ENCODE data around the gene IKZF1.

IKZF1 gene

DNA sequence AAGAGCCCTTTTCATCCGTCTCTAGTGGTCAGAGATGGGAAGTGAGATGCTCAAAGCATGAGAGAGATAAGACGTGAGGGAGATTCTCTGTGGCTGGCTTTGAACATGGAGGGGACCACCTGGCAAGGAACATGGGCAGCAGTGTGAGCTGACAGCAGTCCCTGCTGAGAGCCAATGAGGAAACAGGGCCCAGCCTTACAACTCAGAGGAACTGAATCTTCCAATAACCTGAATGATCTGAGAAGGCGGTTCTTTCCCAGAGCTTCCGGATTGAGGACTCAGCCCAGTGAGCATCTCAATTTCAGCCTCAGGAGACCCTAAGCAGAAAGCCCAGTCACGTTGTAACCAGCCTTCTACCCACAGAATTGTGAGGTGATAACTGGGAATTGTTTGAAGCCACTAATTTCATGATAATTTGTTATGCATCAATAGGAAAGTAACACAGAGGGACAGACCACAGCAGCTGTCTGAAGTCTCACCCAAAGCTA, 33.9 kb upstream of the IKZF1 start:
- no peaks in the 10 kb centered on the region; the same call in 1 of the 2 replicates for H3K27me3 ChIP-seq (ENCODE audit: control insufficient read depth, insufficient read depth, low read length)
- H3K4me1 ChIP-seq (ENCODE audit: control insufficient read depth, insufficient read depth, low read length), result peaks cover 4% of the 10 kb centered on the region; the same call in 1 of the 2 replicates
- no peak overlapping the region for H3K9ac ChIP-seq (ENCODE audit: low read depth, low read length)
- H3K4me3 ChIP-seq (ENCODE audit: low read depth, low read length), result no peak overlapping the region
- H3K9me3 ChIP-seq (ENCODE audit: control insufficient read depth, insufficient read depth, low read length), result no peaks in the 10 kb centered on the region
- no peak overlapping the region for H3K27ac ChIP-seq (ENCODE audit: low read depth, low read length)
- H3K36me3 ChIP-seq (ENCODE audit: control insufficient read depth, insufficient read depth, low read length), result no peaks in the 10 kb centered on the region

DNA sequence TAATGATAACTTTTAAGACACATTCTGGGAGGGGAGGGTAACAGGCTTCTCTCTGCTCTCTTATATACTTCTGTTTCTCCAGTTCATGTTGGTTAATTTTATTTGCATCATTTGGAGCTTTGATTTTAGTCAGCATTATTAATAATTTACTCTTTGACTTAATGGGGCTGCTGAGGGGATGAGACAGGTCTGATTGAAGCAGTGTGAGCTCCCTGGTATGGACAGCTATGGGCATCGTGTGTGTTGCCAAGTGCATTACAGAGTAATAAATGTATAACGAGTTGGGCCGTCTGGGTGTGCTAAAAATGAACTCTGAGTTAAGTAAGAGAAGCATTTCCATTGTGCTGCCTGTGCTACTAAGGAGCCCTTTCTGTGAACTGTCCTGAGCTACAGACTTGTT, 31.7 kb upstream of the IKZF1 start:
- Histone ChIP-seq H3K27ac (ENCODE audit: low read depth, low read length) (no peak overlapping the region), H3K36me3 (ENCODE audit: control insufficient read depth, insufficient read depth, low read length) (no peaks in the 10 kb centered on the region), H3K4me1 (ENCODE audit: control insufficient read depth, insufficient read depth, low read length) (no peaks in the 10 kb centered on the region), H3K27me3 (ENCODE audit: control insufficient read depth, insufficient read depth, low read length) (no peaks in the 10 kb centered on the region), H3K9me3 (ENCODE audit: control insufficient read depth, insufficient read depth, low read length) (no peaks in the 10 kb centered on the region), H3K4me3 (ENCODE audit: low read depth, low read length) (no peak overlapping the region), H3K9ac (ENCODE audit: low read depth, low read length) (no peak overlapping the region)

- Histone ChIP-seq H3K4me1 (ENCODE audit: control insufficient read depth, insufficient read depth, low read length) (no peaks in the 10 kb centered on the region), H3K27ac (ENCODE audit: low read depth, low read length) (no peak overlapping the region), H3K9me3 (ENCODE audit: control insufficient read depth, insufficient read depth, low read length) (no peaks in the 10 kb centered on the region), H3K27me3 (ENCODE audit: control insufficient read depth, insufficient read depth, low read length) (no peaks in the 10 kb centered on the region), H3K9ac (ENCODE audit: low read depth, low read length) (no peak overlapping the region), H3K36me3 (ENCODE audit: control insufficient read depth, insufficient read depth, low read length) (no peaks in the 10 kb centered on the region), H3K4me3 (ENCODE audit: low read depth, low read length) (no peak overlapping the region)
These were observed 31.2 kb upstream of the IKZF1 start for GRCh38 chr7:50273301-50273700.

GRCh38 chr7:50273870-50274269, 30.6 kb upstream of the IKZF1 start:
- H3K27ac ChIP-seq (ENCODE audit: low read depth, low read length), result no peak overlapping the region

GRCh38 chr7:50274361-50274760, 30.2 kb upstream of the IKZF1 start:
- Histone ChIP-seq H3K9me3 (ENCODE audit: control insufficient read depth, insufficient read depth, low read length) (no peaks in the 10 kb centered on the region), H3K4me1 (ENCODE audit: control insufficient read depth, insufficient read depth, low read length) (no peaks in the 10 kb centered on the region), H3K27me3 (ENCODE audit: control insufficient read depth, insufficient read depth, low read length) (no peaks in the 10 kb centered on the region), H3K9ac (ENCODE audit: low read depth, low read length) (no peak overlapping the region), H3K4me3 (ENCODE audit: low read depth, low read length) (no peak overlapping the region), H3K36me3 (ENCODE audit: control insufficient read depth, insufficient read depth, low read length) (no peaks in the 10 kb centered on the region), H3K27ac (ENCODE audit: low read depth, low read length) (no peak overlapping the region)

More at GRCh38 chr7:50273870-50274269, 30.6 kb upstream of the IKZF1 start:
- no peaks in the 10 kb centered on the region for H3K36me3 ChIP-seq (ENCODE audit: control insufficient read depth, insufficient read depth, low read length)
- H3K9me3 ChIP-seq (ENCODE audit: control insufficient read depth, insufficient read depth, low read length), result no peaks in the 10 kb centered on the region
- H3K27me3 ChIP-seq (ENCODE audit: control insufficient read depth, insufficient read depth, low read length), result no peaks in the 10 kb centered on the region
- H3K9ac ChIP-seq (ENCODE audit: low read depth, low read length), result no peak overlapping the region
- no peak overlapping the region for H3K4me3 ChIP-seq (ENCODE audit: low read depth, low read length)
- H3K4me1 ChIP-seq (ENCODE audit: control insufficient read depth, insufficient read depth, low read length), result no peaks in the 10 kb centered on the region

GRCh38 chr7:50275430-50275829, 29.1 kb upstream of the IKZF1 start:
- Histone ChIP-seq H3K27me3 (ENCODE audit: control insufficient read depth, insufficient read depth, low read length) (no peaks in the 10 kb centered on the region), H3K9ac (ENCODE audit: low read depth, low read length) (no peak overlapping the region), H3K4me3 (ENCODE audit: low read depth, low read length) (no peak overlapping the region), H3K36me3 (ENCODE audit: control insufficient read depth, insufficient read depth, low read length) (no peaks in the 10 kb centered on the region), H3K4me1 (ENCODE audit: control insufficient read depth, insufficient read depth, low read length) (no peaks in the 10 kb centered on the region), H3K27ac (ENCODE audit: low read depth, low read length) (no peak overlapping the region), H3K9me3 (ENCODE audit: control insufficient read depth, insufficient read depth, low read length) (no peaks in the 10 kb centered on the region)

DNA sequence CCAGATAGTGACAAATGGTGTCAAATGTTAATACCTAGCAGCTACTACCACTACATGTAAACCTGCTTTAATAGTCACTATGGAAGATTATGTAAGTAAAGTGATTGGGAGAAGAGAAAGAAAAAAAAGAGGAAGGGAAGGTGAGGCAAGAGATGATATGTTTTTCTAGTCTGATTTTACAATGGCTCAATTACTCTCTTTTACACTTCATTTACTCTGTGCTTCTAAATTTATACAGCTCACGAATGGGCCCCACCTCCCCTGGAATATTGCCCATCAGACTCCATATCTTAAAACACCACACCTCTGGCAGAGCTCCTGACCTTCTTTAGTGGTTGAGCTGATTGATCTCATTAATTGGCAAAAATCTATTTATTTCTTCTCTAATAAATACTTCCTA, 28.0 kb upstream of the IKZF1 start:
- Histone ChIP-seq H3K9ac (ENCODE audit: low read depth, low read length) (no peak overlapping the region), H3K36me3 (ENCODE audit: control insufficient read depth, insufficient read depth, low read length) (no peaks in the 10 kb centered on the region), H3K9me3 (ENCODE audit: control insufficient read depth, insufficient read depth, low read length) (no peaks in the 10 kb centered on the region), H3K27ac (ENCODE audit: low read depth, low read length) (no peak overlapping the region), H3K27me3 (ENCODE audit: control insufficient read depth, insufficient read depth, low read length) (no peaks in the 10 kb centered on the region), H3K4me3 (ENCODE audit: low read depth, low read length) (no peak overlapping the region), H3K4me1 (ENCODE audit: control insufficient read depth, insufficient read depth, low read length) (no peaks in the 10 kb centered on the region)

DNA sequence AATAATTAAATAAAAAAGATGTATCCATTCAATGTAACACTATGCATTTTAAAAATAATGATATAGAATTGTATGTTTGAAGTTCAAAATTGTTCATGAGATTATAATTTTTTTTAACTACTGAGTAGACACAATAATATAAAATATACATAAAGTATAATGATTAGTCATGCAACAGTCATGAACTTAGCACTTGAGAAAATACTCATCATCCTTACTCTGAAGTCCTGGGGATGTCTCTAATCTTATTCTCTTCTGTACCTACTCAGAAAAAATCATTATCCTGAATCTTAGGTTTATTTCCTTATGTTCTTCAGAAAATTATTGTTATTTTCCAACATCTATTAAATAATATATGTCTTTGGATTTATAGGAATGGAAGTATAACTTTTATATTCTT, 26.4 kb upstream of the IKZF1 start:
- Histone ChIP-seq H3K4me3 (ENCODE audit: low read depth, low read length) (no peak overlapping the region), H3K9me3 (ENCODE audit: control insufficient read depth, insufficient read depth, low read length) (no peaks in the 10 kb centered on the region), H3K27me3 (ENCODE audit: control insufficient read depth, insufficient read depth, low read length) (no peaks in the 10 kb centered on the region), H3K4me1 (ENCODE audit: control insufficient read depth, insufficient read depth, low read length) (no peaks in the 10 kb centered on the region), H3K27ac (ENCODE audit: low read depth, low read length) (no peak overlapping the region), H3K36me3 (ENCODE audit: control insufficient read depth, insufficient read depth, low read length) (no peaks in the 10 kb centered on the region), H3K9ac (ENCODE audit: low read depth, low read length) (no peak overlapping the region)

DNA sequence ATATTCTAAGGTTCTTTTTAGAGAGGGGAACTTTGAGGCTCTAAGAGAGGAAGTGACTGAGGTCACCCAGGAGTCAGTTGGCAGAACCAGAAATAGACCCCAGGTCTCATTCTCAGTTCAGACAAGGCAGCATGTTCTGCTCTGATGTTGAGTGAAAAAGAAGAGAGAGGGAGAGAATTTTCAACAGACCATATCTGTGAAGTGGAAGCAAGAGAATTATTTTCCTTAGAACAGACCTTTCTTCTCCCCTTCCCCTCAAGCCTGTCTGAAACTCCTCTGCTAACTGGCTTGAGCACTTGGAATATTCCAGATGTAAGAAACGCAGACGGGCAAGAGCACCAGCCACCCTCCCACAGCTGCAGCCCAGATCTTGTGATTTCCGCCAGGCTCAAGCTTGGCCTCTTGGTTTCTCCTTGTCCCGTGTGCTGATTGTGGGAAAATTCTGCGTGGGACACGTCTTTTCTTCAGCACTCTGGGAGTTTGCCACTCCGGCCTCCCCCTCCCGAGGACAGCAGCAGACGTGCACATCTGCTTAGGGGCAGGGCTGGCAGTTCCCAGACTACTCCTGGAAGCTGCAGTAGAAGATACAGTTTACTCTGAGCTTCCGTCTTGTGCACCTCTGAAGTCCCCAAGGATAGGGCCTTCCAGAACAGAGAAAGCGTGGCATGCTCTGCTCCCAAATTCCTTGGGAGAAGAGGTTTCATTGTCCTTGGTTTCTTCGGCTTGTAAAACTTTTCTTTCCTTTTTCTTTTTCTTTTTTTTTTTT, 22.7 kb upstream of the IKZF1 start:
- Histone ChIP-seq H3K27me3 (ENCODE audit: control insufficient read depth, insufficient read depth, low read length) (no peaks in the 10 kb centered on the region), H3K4me3 (ENCODE audit: low read depth, low read length) (no peak overlapping the region), H3K9me3 (ENCODE audit: control insufficient read depth, insufficient read depth, low read length) (no peaks in the 10 kb centered on the region), H3K4me1 (ENCODE audit: control insufficient read depth, insufficient read depth, low read length) (no peaks in the 10 kb centered on the region), H3K27ac (ENCODE audit: low read depth, low read length) (no peak overlapping the region), H3K9ac (ENCODE audit: low read depth, low read length) (no peak overlapping the region), H3K36me3 (ENCODE audit: control insufficient read depth, insufficient read depth, low read length) (no peaks in the 10 kb centered on the region)

GRCh38 chr7:50282813-50283605, 21.5 kb upstream of the IKZF1 start:
- H3K4me3 ChIP-seq (ENCODE audit: low read depth, low read length), result no peak overlapping the region
- no peaks in the 10 kb centered on the region for H3K36me3 ChIP-seq (ENCODE audit: control insufficient read depth, insufficient read depth, low read length)
- H3K9me3 ChIP-seq (ENCODE audit: control insufficient read depth, insufficient read depth, low read length), result no peaks in the 10 kb centered on the region
- H3K27ac ChIP-seq (ENCODE audit: low read depth, low read length), result no peak overlapping the region
- no peaks in the 10 kb centered on the region for H3K4me1 ChIP-seq (ENCODE audit: control insufficient read depth, insufficient read depth, low read length)
- H3K9ac ChIP-seq (ENCODE audit: low read depth, low read length), result no peak overlapping the region
- no peaks in the 10 kb centered on the region for H3K27me3 ChIP-seq (ENCODE audit: control insufficient read depth, insufficient read depth, low read length)

DNA sequence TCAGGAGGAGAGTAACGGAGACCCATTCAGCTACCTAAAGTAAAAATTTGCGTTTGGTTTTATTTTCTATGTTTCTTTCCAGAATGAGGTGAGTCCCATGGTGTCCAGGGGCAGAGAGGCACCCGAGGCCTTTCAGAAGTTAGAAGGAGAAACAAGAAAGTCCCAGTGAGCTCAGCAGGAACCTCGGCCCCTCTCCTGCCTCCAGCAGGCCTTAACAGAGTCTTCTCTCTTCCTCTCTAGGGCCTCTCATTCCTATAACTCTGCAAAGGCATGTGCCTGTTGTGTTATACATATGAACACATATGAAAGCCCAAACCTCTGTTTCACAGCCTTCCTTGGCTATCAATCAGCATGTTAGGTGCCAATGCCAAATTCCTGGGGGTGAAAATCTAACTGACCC, 20.8 kb upstream of the IKZF1 start:
- Histone ChIP-seq H3K4me1 (ENCODE audit: control insufficient read depth, insufficient read depth, low read length) (no peaks in the 10 kb centered on the region), H3K9ac (ENCODE audit: low read depth, low read length) (no peak overlapping the region), H3K27ac (ENCODE audit: low read depth, low read length) (no peak overlapping the region), H3K27me3 (ENCODE audit: control insufficient read depth, insufficient read depth, low read length) (no peaks in the 10 kb centered on the region), H3K9me3 (ENCODE audit: control insufficient read depth, insufficient read depth, low read length) (no peaks in the 10 kb centered on the region), H3K36me3 (ENCODE audit: control insufficient read depth, insufficient read depth, low read length) (no peaks in the 10 kb centered on the region), H3K4me3 (ENCODE audit: low read depth, low read length) (no peak overlapping the region)
